Caco-2 (cell line): Measurements from ENCODE around the gene COL4A2. TPM values are rescaled to one million over a fixed set of nuclear protein-coding genes. Genes with fewer than 3 reads are reported as not detected.

Source experiments
- BruUV-seq: library from RNA; stranded (reverse); fragments of 400-500 nt; replicated peaks from 2 replicates; lab custom pipeline; 2021; lab: Mats Ljungman, UMichigan
- CTCF ChIA-PET: fragments of 300-600 bp; sonication (Branson Sonifier 250); formaldehyde crosslinking; loops from one replicate; lab custom pipeline; 2022; ENCODE audit warnings: antibody characterized with exemption; lab: Charles Lee
- POLR2A ChIA-PET: fragments of 300-600 bp; sonication (Branson Sonifier 250); formaldehyde crosslinking; loops from one replicate; lab custom pipeline; 2022; ENCODE audit warnings: antibody characterized with exemption; lab: Charles Lee
- DNase-seq, 2 experiments: peaks; one replicate each; pipeline versions ENCODE4 v3.0.0 to v3.0.0-alpha.2; 2020 to 2022
- H3K27me3 ChIP-seq: replicated peaks from 2 replicates; pipeline ENCODE4 v1.6.0; 2011; ENCODE audit warnings: low read length; ENCODE audit not compliant: control insufficient read depth, insufficient read depth
- H3K36me3 ChIP-seq: 2 replicates; pipeline ENCODE4 v1.5.1; 2011; ENCODE audit warnings: low read length; ENCODE audit not compliant: control insufficient read depth, insufficient read depth
- H3K4me1 ChIP-seq: fragments of 250-450 bp; sonication (Bioruptor Pico); 2 replicates; pipeline ENCODE4 v1.5.1; 2020; ENCODE audit warnings: mild to moderate bottlenecking
- H3K4me3 ChIP-seq: 2 replicates; pipeline ENCODE4 v1.5.1; 2011; ENCODE audit warnings: low read depth, mild to moderate bottlenecking, control low read depth, low read length
- H3K9me3 ChIP-seq: fragments of 250-450 bp; sonication (Bioruptor Pico); 2 replicates; pipeline ENCODE4 v1.5.1; 2020; ENCODE audit warnings: mild to moderate bottlenecking, moderate library complexity
- H3K27ac Mint-ChIP-seq: one replicate; pipeline ENCODE4 v1.8.0; 2022; ENCODE audit warnings: mixed read lengths; ENCODE audit not compliant: unreplicated experiment
- H3K27me3 Mint-ChIP-seq: one replicate; pipeline ENCODE4 v1.8.0; 2022; ENCODE audit warnings: mixed read lengths; ENCODE audit not compliant: insufficient read depth, unreplicated experiment
- H3K36me3 Mint-ChIP-seq: one replicate; pipeline ENCODE4 v1.8.0; 2022; ENCODE audit warnings: mild to moderate bottlenecking, mixed read lengths; ENCODE audit not compliant: insufficient read depth, unreplicated experiment
- H3K4me1 Mint-ChIP-seq: one replicate; pipeline ENCODE4 v1.8.0; 2022; ENCODE audit warnings: low read depth, mixed read lengths; ENCODE audit not compliant: unreplicated experiment
- H3K4me3 Mint-ChIP-seq: one replicate; pipeline ENCODE4 v1.8.0; 2022; ENCODE audit warnings: mild to moderate bottlenecking, moderate library complexity, mixed read lengths; ENCODE audit not compliant: unreplicated experiment
- H3K9me3 Mint-ChIP-seq: one replicate; pipeline ENCODE4 v1.8.0; 2022; ENCODE audit warnings: mixed read lengths; ENCODE audit not compliant: unreplicated experiment
- CTCF ChIP-seq, 2 experiments: fragments of 200-600 bp in 1 of 2; IDR thresholded peaks; 1 replicate in 1 of 2; 2 replicates in 1 of 2; pipeline versions ENCODE4 v1.5.1 to v1.8.0; 2011 to 2022; ENCODE audit warnings: antibody characterized with exemption in 1 of 2, control low read depth in 1 of 2, inconsistent platforms in 1 of 2, low read depth in 1 of 2, low read length in 1 of 2, mild to moderate bottlenecking in 1 of 2, moderate library complexity in 1 of 2; ENCODE audit not compliant: insufficient read depth in 1 of 2, severe bottlenecking in 1 of 2, unreplicated experiment in 1 of 2
- intact Hi-C: fragments of 100-400 bp; cut with micrococcal nuclease; formaldehyde crosslinking; loops from one replicate; pipeline ENCODE4 v1.10.0; 2022; ENCODE audit not compliant: unreplicated experiment
- total RNA-seq: library from RNA; stranded (reverse); gene quantifications from 2 replicates; pipeline ENCODE4 v1.2.3, GENCODE V29; 2022

Gene COL4A2
- total RNA-seq, 1 experiment from 2014 or later, result 19.2 TPM

- H3K27ac Mint-ChIP-seq, result no peak overlapping the region
- no peak for DNase-seq
- H3K36me3 Mint-ChIP-seq, result no peaks in the 10 kb centered on the region
- no peak for TF ChIP-seq CTCF (IDR thresholded peaks at IDR 0.05; ENCODE audit: insufficient read depth in 1 of 2, low read depth in 1 of 2, low read length in 1 of 2, severe bottlenecking in 1 of 2, unreplicated experiment in 1 of 2)
- H3K4me3 ChIP-seq, result no peak overlapping the region
- no peaks in the 10 kb centered on the region for H3K36me3 ChIP-seq
- CTCF ChIA-PET, result no interaction called here
- no peaks in the 10 kb centered on the region for H3K9me3 ChIP-seq
- 0 out of 2 replicates have a peak, but pooled peaks cover 4% of the 10 kb centered on the region for H3K4me1 ChIP-seq
- H3K4me3 Mint-ChIP-seq, result no peak overlapping the region
- H3K27me3 Mint-ChIP-seq, result no peaks in the 10 kb centered on the region
- intact Hi-C loops, result no loop called here
- H3K9me3 Mint-ChIP-seq, result no peaks in the 10 kb centered on the region
- H3K27me3 ChIP-seq, result no peaks in the 10 kb centered on the region
- POLR2A ChIA-PET, result no interaction called here
- peaks cover 11% of the 10 kb centered on the region for H3K4me1 Mint-ChIP-seq
- BruUV-seq, result no TSS peak
Observed at GRCh38 chr13:110368408-110368807, 61.3 kb downstream of the COL4A2 start.

- H3K9me3 ChIP-seq, result no peaks in the 10 kb centered on the region
- no peak for TF ChIP-seq CTCF (IDR thresholded peaks at IDR 0.05; ENCODE audit: insufficient read depth in 1 of 2, low read depth in 1 of 2, low read length in 1 of 2, severe bottlenecking in 1 of 2, unreplicated experiment in 1 of 2)
- 0 out of 2 replicates have a peak, but pooled peaks cover 4% of the 10 kb centered on the region for H3K4me1 ChIP-seq
- Mint-ChIP-seq H3K36me3 (no peaks in the 10 kb centered on the region), H3K27ac (no peak overlapping the region), H3K4me1 (peaks cover 11% of the 10 kb centered on the region), H3K9me3 (no peaks in the 10 kb centered on the region), H3K4me3 (no peak overlapping the region), H3K27me3 (no peaks in the 10 kb centered on the region)
- DNase-seq, result no peak
- H3K36me3 ChIP-seq, result no peaks in the 10 kb centered on the region
- no peaks in the 10 kb centered on the region for H3K27me3 ChIP-seq
- ChIA-PET CTCF (interaction anchor here (0.6 kb wide), 1 partner anchor 15 kb away, joined by 3 read pairs; no protein-coding TSS in a partner anchor), POLR2A (no interaction called here)
- intact Hi-C loops, result no loop called here
- no TSS peak for BruUV-seq
- no peak overlapping the region for H3K4me3 ChIP-seq
Observed at GRCh38 chr13:110369400-110369799, 62.3 kb downstream of the COL4A2 start.

GRCh38 chr13:110371550-110372465 is 64.7 kb downstream of the COL4A2 start:
- no TSS peak for BruUV-seq
- Histone ChIP-seq H3K36me3 (no peaks in the 10 kb centered on the region), H3K27me3 (no peaks in the 10 kb centered on the region), H3K4me3 (no peak overlapping the region), H3K9me3 (no peaks in the 10 kb centered on the region), H3K4me1 (0 out of 2 replicates have a peak, but pooled peaks cover 4% of the 10 kb centered on the region)
- Mint-ChIP-seq H3K4me3 (no peak overlapping the region), H3K9me3 (no peaks in the 10 kb centered on the region), H3K4me1 (peaks cover 11% of the 10 kb centered on the region), H3K27ac (no peak overlapping the region), H3K36me3 (no peaks in the 10 kb centered on the region), H3K27me3 (no peaks in the 10 kb centered on the region)
- intact Hi-C loops, result no loop called here
- ChIA-PET CTCF (interaction anchor here (0.5 kb wide), 1 partner anchor 372 kb away, joined by 3 read pairs; no protein-coding TSS in a partner anchor), POLR2A (no interaction called here)
- no peak for DNase-seq
- no peak for TF ChIP-seq CTCF (IDR thresholded peaks at IDR 0.05; ENCODE audit: insufficient read depth in 1 of 2, low read depth in 1 of 2, low read length in 1 of 2, severe bottlenecking in 1 of 2, unreplicated experiment in 1 of 2)
